Measurements from ENCODE around the gene SNTG2. TPM values are rescaled to one million over a fixed set of nuclear protein-coding genes. Genes with fewer than 3 reads are reported as not detected.

Gene SNTG2
- total and polyA plus RNA-seq, 4 donors, result not detected

DNA sequence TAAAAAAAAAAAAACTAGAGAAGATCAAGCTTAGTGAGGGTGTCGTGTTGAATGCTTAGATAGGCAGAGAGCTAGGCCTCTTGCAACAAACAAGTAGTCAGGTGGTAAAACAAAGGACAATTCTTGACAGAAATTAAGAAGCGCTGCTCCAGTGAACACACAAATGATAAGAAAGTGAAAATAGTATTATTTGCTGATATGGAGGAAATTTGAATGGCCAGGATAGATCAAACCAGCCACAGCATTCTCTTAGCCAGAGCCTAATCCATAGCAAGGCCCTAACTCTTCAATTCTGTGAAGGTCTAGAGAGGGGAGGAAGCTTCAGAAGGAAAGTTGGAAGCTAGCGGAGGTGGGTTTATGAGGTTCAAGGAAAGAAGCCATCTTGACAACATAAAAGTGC, 121.0 kb downstream of the SNTG2 start:
- WGBS, result 83% methylated on average over 3 of the region's 3 CpGs
- H3K27ac ChIP-seq (ENCODE audit: low read depth in 1 of 2, low read length in 2 of 2), result no peak overlapping the region
- no peaks in the 10 kb centered on the region for H3K4me1 ChIP-seq (ENCODE audit: control insufficient read depth in 4 of 4, insufficient read depth in 4 of 4, low read length in 3 of 4)
- H3K4me3 ChIP-seq (ENCODE audit: low read depth in 1 of 3, low read length in 3 of 3), result no peak overlapping the region
- no peak for DNase-seq (ENCODE audit: low spot score)
- H3K9me3 ChIP-seq (ENCODE audit: control insufficient read depth in 4 of 4, low read length in 3 of 4), result peaks cover 0 to 3% (median 1%) of the 10 kb centered on the region in 4 donors
- H3K27me3 ChIP-seq (ENCODE audit: control insufficient read depth in 4 of 4, insufficient read depth in 4 of 4, low read length in 3 of 4), result no peaks in the 10 kb centered on the region
- no peaks in the 10 kb centered on the region for H3K36me3 ChIP-seq (ENCODE audit: control insufficient read depth in 4 of 4, insufficient read depth in 3 of 4, low read depth in 1 of 4, low read length in 3 of 4)
- H3K9ac ChIP-seq (ENCODE audit: low read depth in 1 of 2, low read length in 2 of 2), result no peak overlapping the region
- TF ChIP-seq YY1 (IDR thresholded peaks at IDR 0.05) (no peak), RAD21 (IDR thresholded peaks at IDR 0.05) (no peak), JUND (IDR thresholded peaks at IDR 0.05) (no peak), FOXA2 (IDR thresholded peaks at IDR 0.05) (no peak), TAF1 (conservative IDR thresholded peaks at IDR 0.05) (no peak), SP1 (IDR thresholded peaks at IDR 0.05) (no peak), HNF4A (conservative IDR thresholded peaks at IDR 0.05) (no peak), EGR1 (IDR thresholded peaks at IDR 0.05; ENCODE audit: low read depth in 2 of 2) (no peak), NR2F2 (IDR thresholded peaks at IDR 0.05) (no peak), RXRA (IDR thresholded peaks at IDR 0.05) (no peak), FOXA1 (IDR thresholded peaks at IDR 0.05) (no peak)
- TF ChIP-seq, protein P1, sequence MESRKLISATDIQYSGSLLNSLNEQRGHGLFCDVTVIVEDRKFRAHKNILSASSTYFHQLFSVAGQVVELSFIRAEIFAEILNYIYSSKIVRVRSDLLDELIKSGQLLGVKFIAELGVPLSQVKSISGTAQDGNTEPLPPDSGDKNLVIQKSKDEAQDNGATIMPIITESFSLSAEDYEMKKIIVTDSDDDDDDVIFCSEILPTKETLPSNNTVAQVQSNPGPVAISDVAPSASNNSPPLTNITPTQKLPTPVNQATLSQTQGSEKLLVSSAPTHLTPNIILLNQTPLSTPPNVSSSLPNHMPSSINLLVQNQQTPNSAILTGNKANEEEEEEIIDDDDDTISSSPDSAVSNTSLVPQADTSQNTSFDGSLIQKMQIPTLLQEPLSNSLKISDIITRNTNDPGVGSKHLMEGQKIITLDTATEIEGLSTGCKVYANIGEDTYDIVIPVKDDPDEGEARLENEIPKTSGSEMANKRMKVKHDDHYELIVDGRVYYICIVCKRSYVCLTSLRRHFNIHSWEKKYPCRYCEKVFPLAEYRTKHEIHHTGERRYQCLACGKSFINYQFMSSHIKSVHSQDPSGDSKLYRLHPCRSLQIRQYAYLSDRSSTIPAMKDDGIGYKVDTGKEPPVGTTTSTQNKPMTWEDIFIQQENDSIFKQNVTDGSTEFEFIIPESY (IDR thresholded peaks at IDR 0.05), result no peak
- TF ChIP-seq, protein P2, sequence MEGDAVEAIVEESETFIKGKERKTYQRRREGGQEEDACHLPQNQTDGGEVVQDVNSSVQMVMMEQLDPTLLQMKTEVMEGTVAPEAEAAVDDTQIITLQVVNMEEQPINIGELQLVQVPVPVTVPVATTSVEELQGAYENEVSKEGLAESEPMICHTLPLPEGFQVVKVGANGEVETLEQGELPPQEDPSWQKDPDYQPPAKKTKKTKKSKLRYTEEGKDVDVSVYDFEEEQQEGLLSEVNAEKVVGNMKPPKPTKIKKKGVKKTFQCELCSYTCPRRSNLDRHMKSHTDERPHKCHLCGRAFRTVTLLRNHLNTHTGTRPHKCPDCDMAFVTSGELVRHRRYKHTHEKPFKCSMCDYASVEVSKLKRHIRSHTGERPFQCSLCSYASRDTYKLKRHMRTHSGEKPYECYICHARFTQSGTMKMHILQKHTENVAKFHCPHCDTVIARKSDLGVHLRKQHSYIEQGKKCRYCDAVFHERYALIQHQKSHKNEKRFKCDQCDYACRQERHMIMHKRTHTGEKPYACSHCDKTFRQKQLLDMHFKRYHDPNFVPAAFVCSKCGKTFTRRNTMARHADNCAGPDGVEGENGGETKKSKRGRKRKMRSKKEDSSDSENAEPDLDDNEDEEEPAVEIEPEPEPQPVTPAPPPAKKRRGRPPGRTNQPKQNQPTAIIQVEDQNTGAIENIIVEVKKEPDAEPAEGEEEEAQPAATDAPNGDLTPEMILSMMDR (IDR thresholded peaks at IDR 0.05; ENCODE audit: low read depth, low read length, missing input control), result no peak

DNA sequence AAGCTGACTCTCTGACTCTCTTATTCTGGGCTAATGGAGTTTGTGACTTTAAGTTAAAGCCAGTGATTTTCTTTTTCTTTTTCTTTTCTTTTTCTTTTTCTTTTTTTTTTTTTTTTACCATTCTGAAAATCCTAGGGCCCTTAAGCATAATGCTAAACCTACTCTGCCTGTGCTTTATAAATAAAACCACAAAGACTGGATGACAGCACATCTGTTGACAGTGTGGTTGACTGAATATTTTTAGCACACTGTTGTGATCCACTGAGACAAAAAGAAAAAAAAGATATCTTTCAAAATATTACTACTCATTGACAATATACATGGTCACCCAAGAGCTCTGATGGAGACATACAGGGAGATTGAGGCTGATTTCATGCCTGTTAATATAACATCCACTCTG, 121.6 kb downstream of the SNTG2 start:
- no peak for TF ChIP-seq NR2F2 (IDR thresholded peaks at IDR 0.05)
- TF ChIP-seq SP1 (IDR thresholded peaks at IDR 0.05), result no peak
- no peak for TF ChIP-seq HNF4A (conservative IDR thresholded peaks at IDR 0.05)
- TF ChIP-seq, protein P1 (IDR thresholded peaks at IDR 0.05), result no peak
- TF ChIP-seq, protein P3, sequence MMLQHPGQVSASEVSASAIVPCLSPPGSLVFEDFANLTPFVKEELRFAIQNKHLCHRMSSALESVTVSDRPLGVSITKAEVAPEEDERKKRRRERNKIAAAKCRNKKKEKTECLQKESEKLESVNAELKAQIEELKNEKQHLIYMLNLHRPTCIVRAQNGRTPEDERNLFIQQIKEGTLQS (IDR thresholded peaks at IDR 0.05), result no peak
- no peak for TF ChIP-seq RXRA (IDR thresholded peaks at IDR 0.05)
- TF ChIP-seq HNF4G (IDR thresholded peaks at IDR 0.05), result no peak
- no peak for TF ChIP-seq EGR1 (IDR thresholded peaks at IDR 0.05; ENCODE audit: low read depth in 2 of 2)
- Histone ChIP-seq H3K27me3 (ENCODE audit: control insufficient read depth in 4 of 4, insufficient read depth in 4 of 4, low read length in 3 of 4) (no peaks in the 10 kb centered on the region), H3K4me3 (ENCODE audit: low read depth in 1 of 3, low read length in 3 of 3) (no peak overlapping the region), H3K9me3 (ENCODE audit: control insufficient read depth in 4 of 4, low read length in 3 of 4) (peaks cover 0 to 3% (median 1%) of the 10 kb centered on the region in 4 donors), H3K27ac (ENCODE audit: low read depth in 1 of 2, low read length in 2 of 2) (no peak overlapping the region), H3K4me1 (ENCODE audit: control insufficient read depth in 4 of 4, insufficient read depth in 4 of 4, low read length in 3 of 4) (no peaks in the 10 kb centered on the region), H3K36me3 (ENCODE audit: control insufficient read depth in 4 of 4, insufficient read depth in 3 of 4, low read depth in 1 of 4, low read length in 3 of 4) (no peaks in the 10 kb centered on the region), H3K9ac (ENCODE audit: low read depth in 1 of 2, low read length in 2 of 2) (no peak overlapping the region)
- DNase-seq (ENCODE audit: low spot score), result no peak
